Keratinocyte (primary cell): Measurements from ENCODE around the gene NDUFS7. TPM values are rescaled to one million over a fixed set of nuclear protein-coding genes. Genes with fewer than 3 reads are reported as not detected.

ENCODE experiments used
- DNase-seq: peaks from one replicate; pipeline ENCODE4 v3.0.0-alpha.2; 2011; ENCODE audit warnings: low read depth, missing footprints, low spot score
- FAIRE-seq: peaks from 2 replicates; lab custom pipeline; 2011; peaks lifted over from hg19 to GRCh38; lab: Jason Lieb, UNC
- H2AFZ ChIP-seq: 2 replicates; pipeline ENCODE4 v1.6.0; 2012; ENCODE audit warnings: low read length, control low read depth, inconsistent platforms; ENCODE audit not compliant: control insufficient read depth
- H3K27ac ChIP-seq: 2 replicates; pipeline ENCODE4 v1.5.1; 2011; ENCODE audit warnings: low read length; ENCODE audit not compliant: control insufficient read depth, insufficient read depth
- H3K27me3 ChIP-seq: 3 replicates; pipeline ENCODE4 v1.6.0; 2011; ENCODE audit warnings: low read length; ENCODE audit not compliant: control insufficient read depth, insufficient read depth; ENCODE audit errors: extremely low read depth
- H3K36me3 ChIP-seq, 2 experiments: 2 replicates in 1 of 2; 3 replicates in 1 of 2; pipeline ENCODE4 v1.5.1; 2011; ENCODE audit warnings: low read length in 2 of 2, mild to moderate bottlenecking in 1 of 2; ENCODE audit not compliant: control insufficient read depth in 2 of 2, insufficient read depth in 2 of 2; ENCODE audit errors: extremely low read depth in 1 of 2
- H3K4me1 ChIP-seq: 3 replicates; pipeline ENCODE4 v1.5.1; 2011; ENCODE audit warnings: low read length; ENCODE audit not compliant: control insufficient read depth, insufficient read depth; ENCODE audit errors: extremely low read depth
- H3K4me2 ChIP-seq: 3 replicates; pipeline ENCODE4 v1.6.0; 2011; ENCODE audit warnings: low read depth, low read length; ENCODE audit not compliant: control insufficient read depth, insufficient read depth; ENCODE audit errors: extremely low read depth
- H3K4me3 ChIP-seq, 3 experiments: fragments of 200-600 bp in 1 of 3; sonication (generic) in 1 of 3; 2 replicates in 2 of 3; 3 replicates in 1 of 3; pipeline ENCODE4 v1.5.1; 2011 to 2016; ENCODE audit warnings: low read length in 3 of 3, mild to moderate bottlenecking in 3 of 3, control low read depth in 2 of 3, inconsistent platforms in 1 of 3, low read depth in 1 of 3, mixed read lengths in 1 of 3, mixed run types in 1 of 3, moderate library complexity in 1 of 3; ENCODE audit not compliant: control insufficient read depth in 2 of 3, insufficient read depth in 2 of 3; ENCODE audit errors: extremely low read depth in 1 of 3
- H3K79me2 ChIP-seq: 2 replicates; pipeline ENCODE4 v1.6.0; 2012; ENCODE audit warnings: low read length; ENCODE audit not compliant: control insufficient read depth, insufficient read depth
- H3K9ac ChIP-seq: 3 replicates; pipeline ENCODE4 v1.6.0; 2011; ENCODE audit warnings: low read length; ENCODE audit not compliant: control insufficient read depth, insufficient read depth; ENCODE audit errors: extremely low read depth
- H3K9me1 ChIP-seq: 3 replicates; pipeline ENCODE4 v1.6.0; 2011; ENCODE audit warnings: low read length; ENCODE audit not compliant: control insufficient read depth, insufficient read depth; ENCODE audit errors: extremely low read depth
- H3K9me3 ChIP-seq: 2 replicates; pipeline ENCODE4 v1.5.1; 2012; ENCODE audit warnings: low read depth, low read length; ENCODE audit not compliant: control insufficient read depth
- H4K20me1 ChIP-seq: 3 replicates; pipeline ENCODE4 v1.6.0; 2011; ENCODE audit warnings: low read length; ENCODE audit not compliant: control insufficient read depth, insufficient read depth; ENCODE audit errors: extremely low read depth
- EZH2 ChIP-seq: IDR thresholded peaks from one replicate; pipeline ENCODE4 v1.6.1; 2012; ENCODE audit warnings: inconsistent platforms, mild to moderate bottlenecking, low read length, moderate library complexity
- dilution Hi-C: fragments of 300-500 bp; cut with MboI; formaldehyde crosslinking; loops from one replicate; pipeline ENCODE4 v1.7.0; 2020; ENCODE audit warnings: low sequenced_read_pairs; ENCODE audit not compliant: extremely low pct_ligation_motif_present
- polyA plus RNA-seq, 5 experiments: library from polyadenylated mRNA; depleted of rRNA in 3 of 5; stranded (reverse) in 3 of 5; stranded (forward) in 1 of 5; unstranded in 1 of 5; fragments of >200 nt; gene quantifications; 1 replicate in 1 of 5; 2 replicates in 3 of 5; 3 replicates in 1 of 5; pipeline versions ENCODE4 v1.2.1 to v1.2.3, GENCODE V29; 2011 to 2012; ENCODE audit warnings: missing spikeins in 2 of 5, low read depth in 1 of 5, low replicate concordance in 1 of 5
- TF ChIP-seq, protein P1 (sequence below), 3 experiments: IDR thresholded peaks in 1 of 3; conservative IDR thresholded peaks in 1 of 3; optimal IDR thresholded peaks in 1 of 3; 2 replicates in 2 of 3; 3 replicates in 1 of 3; pipeline versions ENCODE3 to v1.5.1; 2011; ENCODE audit warnings: low read length in 3 of 3, mild to moderate bottlenecking in 3 of 3, moderate library complexity in 2 of 3, control low read depth in 1 of 3, inconsistent platforms in 1 of 3; ENCODE audit not compliant: insufficient read depth in 2 of 3; ENCODE audit errors: extremely low read depth in 1 of 3

NDUFS7 gene
- polyA plus RNA-seq, 1 donor (not counting 4 experiments of a cell fraction or from before 2014, with no cell fraction given), result 23.2 TPM

- FAIRE-seq (no peak), DNase-seq (no peak)
- H3K9ac ChIP-seq, result peak overlapping the region; percentile 22
- peak overlapping the region; percentile 59 for H3K4me2 ChIP-seq
- peaks cover 16% of the 10 kb centered on the region for H3K27me3 ChIP-seq
- no peaks in the 10 kb centered on the region for H3K9me1 ChIP-seq
- dilution Hi-C loops, result no loop called here
- H4K20me1 ChIP-seq, result no peaks in the 10 kb centered on the region
- no peak overlapping the region for H3K27ac ChIP-seq
- peak overlapping the region; percentile 4 to 52 (median 42) for H3K4me3 ChIP-seq
- H3K79me2 ChIP-seq, result no peaks in the 10 kb centered on the region
- H3K36me3 ChIP-seq, result no peaks in the 10 kb centered on the region
- H3K9me3 ChIP-seq, result no peaks in the 10 kb centered on the region
- TF ChIP-seq EZH2, result no peak
- TF ChIP-seq, protein P1, sequence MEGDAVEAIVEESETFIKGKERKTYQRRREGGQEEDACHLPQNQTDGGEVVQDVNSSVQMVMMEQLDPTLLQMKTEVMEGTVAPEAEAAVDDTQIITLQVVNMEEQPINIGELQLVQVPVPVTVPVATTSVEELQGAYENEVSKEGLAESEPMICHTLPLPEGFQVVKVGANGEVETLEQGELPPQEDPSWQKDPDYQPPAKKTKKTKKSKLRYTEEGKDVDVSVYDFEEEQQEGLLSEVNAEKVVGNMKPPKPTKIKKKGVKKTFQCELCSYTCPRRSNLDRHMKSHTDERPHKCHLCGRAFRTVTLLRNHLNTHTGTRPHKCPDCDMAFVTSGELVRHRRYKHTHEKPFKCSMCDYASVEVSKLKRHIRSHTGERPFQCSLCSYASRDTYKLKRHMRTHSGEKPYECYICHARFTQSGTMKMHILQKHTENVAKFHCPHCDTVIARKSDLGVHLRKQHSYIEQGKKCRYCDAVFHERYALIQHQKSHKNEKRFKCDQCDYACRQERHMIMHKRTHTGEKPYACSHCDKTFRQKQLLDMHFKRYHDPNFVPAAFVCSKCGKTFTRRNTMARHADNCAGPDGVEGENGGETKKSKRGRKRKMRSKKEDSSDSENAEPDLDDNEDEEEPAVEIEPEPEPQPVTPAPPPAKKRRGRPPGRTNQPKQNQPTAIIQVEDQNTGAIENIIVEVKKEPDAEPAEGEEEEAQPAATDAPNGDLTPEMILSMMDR (optimal IDR thresholded peaks at IDR 0.05 in 1 of 3, IDR thresholded peaks at IDR 0.05 in 1 of 3, conservative IDR thresholded peaks at IDR 0.05 in 1 of 3; ENCODE audit: extremely low read depth in 1 of 3, insufficient read depth in 2 of 3, low read length in 3 of 3), result no peak
- peaks cover 26% of the 10 kb centered on the region for H3K4me1 ChIP-seq
- H2AFZ ChIP-seq, result peak overlapping the region; percentile 22
Observed at GRCh38 chr19:1400281-1401137, 16.8 kb downstream of the NDUFS7 start.

DNA sequence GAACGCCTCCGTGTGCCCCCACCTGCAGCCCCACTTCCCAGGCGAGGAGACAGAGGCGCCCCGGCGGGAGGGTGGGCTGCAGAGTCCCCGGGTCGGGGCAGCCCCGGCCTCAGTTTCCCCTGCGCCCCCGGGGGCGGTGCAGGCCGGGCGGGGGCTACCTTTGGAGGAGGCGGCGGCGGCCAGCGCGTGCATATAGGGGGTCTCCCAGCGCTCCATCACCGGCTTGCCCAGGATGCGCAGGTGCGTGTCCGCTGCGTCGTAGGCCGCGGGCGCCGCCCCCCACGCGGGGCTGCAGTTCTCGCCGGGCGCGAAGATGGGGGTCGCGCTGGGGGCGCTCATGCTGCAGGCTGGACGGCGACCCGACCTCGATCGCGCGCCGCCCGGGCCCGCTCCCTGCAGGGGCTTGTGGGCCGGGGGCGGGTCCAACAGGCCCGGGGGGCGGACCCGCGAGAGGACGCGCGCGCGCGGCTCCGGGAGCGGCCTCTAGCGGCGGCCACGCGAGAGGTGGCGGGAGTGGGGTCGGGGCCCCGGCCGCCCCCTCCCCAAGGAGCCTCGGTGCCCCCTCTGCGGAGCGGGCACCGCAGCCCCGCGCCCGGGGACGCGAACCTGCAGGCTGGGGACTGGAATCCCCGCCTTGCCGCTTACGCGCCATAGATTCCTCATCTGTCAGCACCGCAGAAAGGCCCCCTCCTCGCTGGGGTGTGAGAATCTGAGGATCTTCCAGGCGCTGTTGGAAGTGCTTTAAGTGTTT, 17.6 kb downstream of the NDUFS7 start, which contains the start of gene GAMT:
Gene GAMT, minus strand, starts transcription at position 405 of the 751 bp plus-strand sequence. Its CDS starts 66 bp downstream, at position 339.
- no peaks in the 10 kb centered on the region for H3K9me1 ChIP-seq
- TF ChIP-seq, protein P1 (optimal IDR thresholded peaks at IDR 0.05 in 1 of 3, IDR thresholded peaks at IDR 0.05 in 1 of 3, conservative IDR thresholded peaks at IDR 0.05 in 1 of 3; ENCODE audit: extremely low read depth in 1 of 3, insufficient read depth in 2 of 3, low read length in 3 of 3), result peak in 2 of 3 experiments; percentile 14 to 42
- TF ChIP-seq EZH2, result no peak
- H4K20me1 ChIP-seq, result no peaks in the 10 kb centered on the region
- peak within 1 kb of the TSS; percentile 59 for H3K4me2 ChIP-seq
- peaks cover 23% of the 10 kb centered on the region for H3K4me1 ChIP-seq
- no peak within 1 kb of the TSS for H3K27ac ChIP-seq
- H3K4me3 ChIP-seq, result peak within 1 kb of the TSS; percentile 4 to 52 (median 42)
- H3K36me3 ChIP-seq, result no peaks in the 10 kb centered on the region
- peak within 1 kb of the TSS; percentile 22 for H2AFZ ChIP-seq
- H3K9ac ChIP-seq, result peak within 1 kb of the TSS; percentile 22
- peaks cover 8% of the 10 kb centered on the region for H3K27me3 ChIP-seq
- FAIRE-seq, result no peak
- dilution Hi-C loops, result no loop called here
- no peaks in the 10 kb centered on the region for H3K9me3 ChIP-seq
- no peaks in the 10 kb centered on the region for H3K79me2 ChIP-seq
- DNase-seq, result no peak
